HG03139 (cell line): ENCODE data around the gene FAM13A.

Source experiments
- ATAC-seq: cut with Tn5 transposase; IDR thresholded peaks from one replicate; pipeline ENCODE4 v1.9.1; 2021; ENCODE audit not compliant: unreplicated experiment

Gene FAM13A

DNA sequence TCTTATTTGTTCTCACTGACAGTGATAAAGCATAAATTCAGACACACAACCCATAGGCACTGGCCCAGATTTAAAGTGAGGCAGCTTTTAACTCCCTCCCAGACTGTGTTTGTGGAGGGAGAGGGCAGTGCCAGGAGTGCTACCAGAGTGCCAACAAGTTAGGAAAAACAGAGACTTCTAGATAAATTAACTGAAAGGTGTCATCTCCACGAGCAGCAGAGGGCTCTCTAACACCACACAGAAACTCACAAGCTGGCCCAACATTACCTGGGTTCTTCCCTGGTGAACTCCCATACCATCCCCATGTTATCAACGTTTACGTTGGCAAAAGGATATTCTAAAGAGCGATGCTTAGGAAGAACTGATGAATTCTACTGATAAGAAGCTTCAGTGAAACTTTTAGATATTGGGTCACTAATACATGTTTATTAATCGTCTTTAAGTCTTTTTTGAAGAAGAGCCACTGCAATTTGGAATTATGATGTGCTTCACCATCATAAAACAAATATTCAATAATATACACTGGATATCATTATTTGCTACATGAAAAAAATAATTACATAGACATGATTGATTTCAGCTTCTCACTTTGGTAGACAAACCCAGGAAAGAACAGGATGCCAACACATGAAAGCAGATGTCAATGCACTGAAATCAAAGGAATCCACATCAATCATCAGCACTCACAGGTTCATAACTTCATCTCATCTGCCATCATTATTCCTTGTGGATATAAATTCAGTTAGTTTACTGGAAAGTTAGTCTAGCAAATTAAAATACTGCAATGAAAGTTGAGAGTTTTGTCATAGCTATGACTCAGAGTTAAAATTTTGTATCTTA is 238.1 kb downstream of the FAM13A start:
- ATAC-seq = no peak

DNA sequence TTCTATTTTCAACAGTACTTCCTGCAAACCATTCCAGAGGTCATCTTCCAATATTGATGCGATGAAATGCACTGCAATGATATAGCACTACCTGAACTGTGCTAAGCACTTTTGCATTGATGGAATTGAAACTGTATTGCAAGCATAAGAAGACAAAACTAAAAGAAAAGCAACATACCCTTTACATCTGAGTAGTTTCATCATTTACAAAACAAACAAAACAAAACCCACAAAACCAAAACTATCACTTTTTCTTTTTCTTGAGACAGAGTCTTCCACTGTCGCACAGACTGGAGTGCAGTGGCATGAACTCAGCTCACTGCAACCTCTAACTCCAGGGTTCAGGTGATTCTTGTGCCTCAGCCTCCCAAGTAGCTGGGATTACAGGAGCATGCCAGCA is 239.2 kb downstream of the FAM13A start:
- no peak for ATAC-seq

DNA sequence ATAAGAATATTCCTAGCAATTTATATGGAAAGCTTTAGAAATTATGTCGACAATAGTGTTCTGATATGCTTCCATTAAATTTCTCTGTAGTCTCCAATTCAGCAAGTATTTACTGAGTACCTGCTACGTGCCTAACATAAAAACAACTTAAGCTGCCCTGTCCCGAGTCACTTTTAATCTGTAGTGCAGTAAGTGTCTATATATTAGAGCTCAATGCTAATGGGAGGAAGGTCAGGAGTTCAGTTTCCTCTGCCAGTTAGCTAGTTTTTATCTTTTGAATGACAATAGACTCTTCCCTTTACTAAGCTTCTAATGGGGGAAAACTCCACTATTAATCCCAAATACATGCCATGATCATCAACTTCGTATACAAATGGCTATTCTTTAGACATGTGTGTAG is 240.6 kb downstream of the FAM13A start:
- no peak for ATAC-seq

DNA sequence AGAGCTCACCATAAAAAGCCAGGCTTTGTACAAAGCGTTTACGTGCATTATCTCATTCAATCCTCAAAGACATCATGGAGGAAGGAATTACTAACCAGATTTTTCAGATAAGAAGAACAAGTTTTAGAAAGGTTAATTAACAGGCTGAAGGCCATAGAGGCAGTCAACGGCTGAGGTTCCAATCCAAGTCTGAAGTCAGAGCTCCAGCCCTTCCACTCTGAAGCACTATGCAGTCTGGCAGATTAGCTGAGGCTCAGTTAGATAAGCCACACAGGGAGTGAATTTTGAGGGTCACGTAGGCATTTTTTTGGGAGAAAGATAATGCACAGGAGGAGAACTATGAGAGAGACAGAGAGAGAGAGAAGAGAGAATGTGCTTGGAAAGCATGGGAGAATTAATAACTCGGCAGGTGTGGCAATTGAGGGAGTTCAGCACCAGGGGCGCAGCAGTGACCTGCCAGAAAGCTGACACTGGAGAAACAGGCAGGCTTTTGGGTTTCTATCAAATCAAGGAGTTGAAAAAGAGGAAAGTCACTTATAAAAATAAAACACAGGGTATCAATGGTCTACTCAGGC is 242.9 kb downstream of the FAM13A start:
- ATAC-seq = no peak

DNA sequence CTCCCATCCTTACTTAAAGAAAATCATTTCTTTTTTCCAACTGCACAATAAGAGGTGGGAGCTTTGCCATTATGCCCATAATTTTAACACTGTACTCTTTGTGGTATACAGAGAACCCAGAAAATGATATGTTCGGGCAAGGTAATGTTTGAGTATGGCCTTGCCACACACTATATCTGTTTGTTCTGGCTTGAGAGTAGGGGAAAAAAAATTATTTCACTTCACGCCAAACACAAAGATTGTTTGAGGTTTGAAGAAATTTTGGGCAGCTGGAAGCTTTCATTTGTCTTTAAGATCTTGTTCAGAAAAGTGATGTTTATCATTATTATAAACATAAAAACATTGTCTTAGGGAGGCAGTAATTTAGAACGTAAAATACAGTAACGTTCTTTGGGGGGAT is 244.0 kb downstream of the FAM13A start:
- no peak for ATAC-seq

DNA sequence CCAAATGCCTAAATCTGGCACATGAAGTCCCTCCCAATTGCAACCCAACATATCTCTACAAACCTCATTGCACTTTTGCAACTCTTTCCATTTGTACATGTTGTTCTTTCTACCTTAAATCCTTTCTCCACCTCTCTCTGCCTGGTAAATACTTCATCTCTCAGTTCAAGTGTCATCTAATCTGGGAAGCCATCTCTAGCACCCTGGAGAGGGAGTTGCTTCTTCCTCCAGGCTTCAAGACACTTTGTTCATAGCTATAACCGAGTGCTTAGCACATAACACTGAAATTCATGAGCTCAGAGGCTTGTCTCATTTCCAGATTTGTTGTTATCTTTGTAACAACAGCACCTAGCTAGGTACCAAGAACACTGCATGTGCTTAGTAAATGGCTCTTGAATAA is 244.6 kb downstream of the FAM13A start:
- no peak for ATAC-seq

DNA sequence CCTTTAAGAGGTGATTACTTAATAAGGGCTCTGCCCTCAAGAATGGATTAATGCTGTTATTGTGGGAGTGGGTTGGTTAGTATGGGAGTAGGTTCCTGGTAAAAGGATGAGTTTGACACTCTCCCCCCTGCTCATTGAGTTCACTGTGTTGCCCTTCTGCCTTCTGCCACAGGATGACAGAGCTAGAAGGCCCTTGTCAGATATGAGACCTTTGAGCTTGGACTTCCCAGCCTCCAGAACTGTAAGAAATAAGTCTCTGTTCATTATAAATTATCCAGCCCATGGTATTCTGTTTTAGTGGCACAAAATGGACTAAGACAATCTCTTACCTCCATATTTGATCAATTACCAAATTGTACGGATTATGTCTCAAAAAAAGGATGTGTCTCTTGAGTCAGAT is 245.1 kb downstream of the FAM13A start:
- ATAC-seq = no peak

DNA sequence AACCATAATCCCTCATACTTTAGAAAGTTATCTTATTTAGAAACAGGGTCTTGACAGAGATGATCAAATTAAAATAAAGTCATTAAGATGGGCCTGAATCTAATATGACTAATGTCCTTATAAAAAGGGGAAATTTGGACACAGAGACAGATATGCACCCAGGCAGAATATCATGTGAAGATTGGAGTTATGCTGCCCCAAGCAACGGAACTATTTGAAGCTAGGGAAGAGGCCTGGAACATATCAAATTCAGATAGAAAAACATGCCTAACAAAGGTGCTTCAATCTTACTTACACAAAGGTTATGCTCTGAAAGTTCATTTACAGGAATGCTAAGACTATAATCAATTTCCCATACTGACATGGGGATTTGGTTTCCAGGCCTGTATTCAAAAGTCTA is 246.7 kb downstream of the FAM13A start:
- ATAC-seq = no peak

DNA sequence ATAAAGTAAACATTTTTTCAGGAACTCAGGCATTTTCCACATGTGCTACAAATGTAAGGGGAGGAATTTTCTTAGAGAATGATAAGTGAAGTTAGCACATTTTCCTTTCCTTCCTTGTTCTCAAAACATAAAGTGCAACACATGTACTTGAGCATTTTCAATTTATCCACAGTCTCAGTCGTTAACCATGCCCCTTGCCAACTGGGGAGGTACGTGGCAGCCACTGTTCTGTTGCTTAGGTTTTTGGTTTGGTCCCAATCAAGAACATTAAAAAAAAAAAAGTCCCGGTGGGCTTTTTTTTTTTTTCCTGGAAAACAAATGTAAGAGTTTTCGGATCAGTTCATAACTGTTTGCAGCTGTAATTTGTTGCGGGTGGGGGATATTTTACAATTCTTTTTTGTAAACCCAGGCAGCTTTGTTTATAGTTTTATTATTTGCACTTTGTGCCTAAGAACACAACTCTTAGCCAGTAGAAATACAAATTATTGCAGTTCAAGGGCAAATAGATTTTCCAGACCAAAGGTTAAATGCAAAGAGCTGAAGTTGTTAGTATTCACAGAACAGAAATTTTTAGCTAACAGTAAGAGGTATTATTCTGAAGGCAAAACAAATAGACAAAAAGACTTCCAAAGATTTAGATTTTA is 247.3 kb downstream of the FAM13A start:
- ATAC-seq = no peak

DNA sequence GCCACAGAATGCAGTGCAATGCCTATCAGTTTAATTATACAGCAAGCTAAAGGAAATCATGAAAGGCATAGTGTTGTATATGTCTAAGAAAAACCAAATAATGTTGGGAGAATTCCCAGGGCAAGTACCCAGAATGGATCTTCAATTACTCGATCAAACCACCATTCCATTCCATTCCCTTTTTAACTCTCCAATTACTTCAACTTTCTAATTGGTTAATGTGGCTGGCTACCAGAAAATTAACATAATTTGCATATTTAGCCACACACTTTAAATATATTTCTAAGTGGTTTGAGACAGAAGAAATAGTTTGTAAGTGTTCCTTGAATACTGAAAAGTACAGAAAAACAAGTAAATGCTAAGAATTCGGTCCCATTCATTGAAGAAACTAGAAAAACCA is 247.9 kb downstream of the FAM13A start:
- ATAC-seq = no peak

DNA sequence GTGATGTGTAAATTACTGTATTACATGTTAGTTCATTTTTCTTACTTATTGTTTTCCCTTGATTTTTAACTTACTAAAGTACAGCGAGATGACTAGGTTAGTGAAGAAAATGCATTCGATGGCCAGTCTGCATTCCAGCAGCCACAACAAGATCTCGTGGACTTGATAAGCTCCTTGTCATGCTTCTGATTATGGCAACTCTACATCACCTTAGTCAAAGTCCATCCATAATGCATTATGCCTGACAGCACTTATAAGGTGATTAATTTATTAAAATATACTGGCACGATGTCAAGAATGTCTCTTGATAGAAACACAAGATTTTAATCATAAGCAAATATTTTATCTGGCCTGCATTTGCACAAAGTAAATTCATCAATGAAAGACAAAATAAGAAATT is 249.5 kb downstream of the FAM13A start:
- no peak for ATAC-seq

DNA sequence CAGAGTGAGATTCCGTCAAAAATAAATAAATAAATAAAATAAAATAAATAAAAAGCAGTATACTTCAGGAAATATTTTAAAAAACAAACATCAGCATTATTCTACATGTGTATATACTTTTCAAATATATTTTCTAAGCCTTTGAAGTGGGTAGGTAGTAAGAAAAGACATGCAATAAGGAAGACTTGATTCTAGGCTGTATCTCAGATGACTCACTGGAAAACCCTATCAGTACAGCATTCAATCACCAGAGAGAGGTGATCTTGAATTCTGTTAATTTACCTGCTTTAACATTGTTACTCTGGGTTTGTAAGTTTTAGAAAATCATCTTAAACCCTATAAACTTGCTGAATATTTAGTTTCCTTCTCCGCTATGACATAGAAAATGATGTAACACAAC is 252.8 kb downstream of the FAM13A start:
- no peak for ATAC-seq

DNA sequence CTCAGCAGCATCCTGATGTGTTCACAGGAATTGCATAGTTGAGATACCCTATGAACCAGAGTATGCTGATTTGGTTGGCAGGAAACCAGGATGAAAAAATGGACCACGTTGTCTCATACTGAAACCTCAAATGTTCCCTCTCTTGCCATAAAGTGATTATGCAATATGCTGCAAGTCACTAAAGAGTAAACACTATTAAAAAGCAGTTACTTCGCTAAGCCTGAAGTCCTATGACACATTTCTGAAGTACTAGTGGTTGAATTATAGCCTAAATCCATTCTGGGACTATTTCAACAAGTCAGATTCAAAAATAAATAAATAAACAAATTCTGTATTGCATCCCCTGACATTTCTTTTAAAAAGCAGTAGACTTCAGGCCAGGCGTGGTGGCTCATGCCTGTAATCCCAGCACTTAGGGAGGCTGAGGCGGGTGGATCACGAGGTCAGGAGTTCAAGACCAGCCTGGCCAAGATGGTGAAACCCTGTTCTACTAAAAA is 253.3 kb downstream of the FAM13A start:
- ATAC-seq = peak; percentile 73

DNA sequence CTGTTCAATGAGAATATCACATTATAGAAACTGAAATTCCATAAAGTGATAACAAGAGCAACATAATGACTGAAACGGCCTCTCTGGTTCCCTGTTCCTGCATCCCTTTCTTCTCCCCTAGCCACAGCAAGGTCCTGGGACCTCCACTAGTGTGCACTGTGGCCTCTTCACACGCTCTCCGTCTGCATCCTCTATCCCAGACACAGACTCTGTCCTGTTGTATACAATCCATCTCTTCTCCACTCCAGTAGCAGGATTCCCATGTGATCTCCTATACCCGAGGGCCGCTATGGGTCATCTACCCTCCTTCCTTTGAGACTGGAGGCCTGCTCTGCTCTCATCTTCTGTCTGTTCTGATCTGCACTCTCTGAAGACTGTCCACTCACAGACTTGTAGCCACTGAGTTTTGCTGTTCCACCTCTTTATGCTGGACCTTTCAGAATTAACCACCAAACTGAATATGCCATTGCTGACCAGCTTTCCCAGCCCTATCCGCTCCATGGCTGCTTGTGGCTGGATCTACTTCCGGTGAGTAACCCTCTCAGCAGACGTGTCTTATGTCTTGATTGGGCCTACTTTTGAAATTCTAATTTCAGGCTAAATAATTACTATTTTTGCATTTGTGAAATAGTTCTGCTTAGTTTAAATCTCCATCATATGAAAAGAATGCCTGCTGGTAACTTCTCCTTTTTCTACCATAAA is 254.2 kb downstream of the FAM13A start:
- no peak for ATAC-seq

DNA sequence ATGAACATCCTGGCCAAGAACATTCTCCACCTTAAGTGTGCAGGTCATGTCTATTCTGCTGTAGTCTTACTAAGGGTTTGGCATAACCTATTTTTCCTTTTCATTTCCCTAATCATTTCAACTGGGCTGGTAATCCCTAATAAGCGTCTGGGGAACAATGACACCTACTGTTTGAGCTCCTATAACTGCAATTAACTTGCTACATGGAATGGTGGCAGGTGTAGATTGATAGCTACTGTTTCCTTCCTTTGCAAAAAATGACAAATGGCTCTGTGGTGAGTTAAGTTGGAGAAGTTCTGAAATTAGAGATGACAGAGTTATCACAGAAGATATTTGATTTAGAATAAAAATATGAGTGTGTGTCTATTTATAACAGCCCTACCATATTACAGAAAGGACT is 254.8 kb downstream of the FAM13A start:
- ATAC-seq = no peak

DNA sequence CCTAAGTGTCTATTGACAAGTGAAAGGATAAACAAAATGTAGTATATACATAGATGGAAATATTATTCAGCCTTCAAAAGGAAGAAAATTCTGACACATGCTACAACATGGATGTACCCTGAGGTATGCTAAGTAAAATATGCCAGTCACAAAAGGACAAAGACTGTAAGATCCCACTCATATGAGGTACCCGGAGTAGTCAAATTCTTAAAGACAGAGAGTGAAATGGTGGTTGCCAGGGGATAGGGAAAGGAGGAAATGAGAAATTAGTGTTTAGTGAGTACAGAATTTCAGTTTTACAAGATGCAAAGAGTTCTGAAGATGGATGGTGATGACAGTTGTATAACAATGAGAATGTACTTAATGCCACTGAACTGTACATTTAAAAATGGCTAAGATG is 257.1 kb downstream of the FAM13A start:
- ATAC-seq = no peak

DNA sequence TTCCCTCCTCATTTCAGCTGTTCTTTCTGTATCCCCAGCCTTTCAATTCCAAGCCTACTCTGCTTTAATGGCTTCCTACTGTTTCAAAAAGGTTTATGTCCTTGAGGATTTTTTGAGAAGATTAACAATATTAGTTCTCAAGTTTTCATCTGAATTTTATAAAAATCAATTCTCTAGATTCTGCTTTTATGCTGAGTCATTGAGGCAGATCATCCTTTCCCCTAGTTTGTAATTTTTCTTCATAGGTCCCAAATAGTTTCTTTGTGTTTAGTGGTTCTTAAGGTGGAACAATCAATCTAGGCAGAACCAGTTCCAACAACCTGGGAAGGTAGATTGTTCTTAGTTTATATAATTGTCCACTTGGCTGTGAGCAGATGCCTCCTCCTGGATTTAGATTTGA is 259.3 kb downstream of the FAM13A start:
- no peak for ATAC-seq

DNA sequence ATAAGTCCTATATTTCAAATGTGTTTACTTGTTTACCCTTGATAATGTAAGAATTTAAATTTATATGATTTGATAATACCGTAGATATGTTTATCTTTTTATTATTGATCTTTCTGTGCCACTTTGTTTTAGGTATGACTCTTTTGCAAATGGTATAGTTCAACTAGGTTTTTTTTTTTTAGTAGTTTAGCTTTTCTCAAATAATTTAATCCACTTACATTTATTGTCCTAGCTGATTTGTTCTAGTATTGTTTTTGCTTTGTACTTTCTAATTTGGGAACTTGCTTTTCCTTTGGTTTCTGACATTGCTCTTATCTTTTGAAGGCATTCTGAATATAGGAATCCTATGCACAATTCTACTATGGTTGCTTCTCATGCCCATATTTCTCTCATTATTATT is 260.4 kb downstream of the FAM13A start:
- ATAC-seq = no peak

DNA sequence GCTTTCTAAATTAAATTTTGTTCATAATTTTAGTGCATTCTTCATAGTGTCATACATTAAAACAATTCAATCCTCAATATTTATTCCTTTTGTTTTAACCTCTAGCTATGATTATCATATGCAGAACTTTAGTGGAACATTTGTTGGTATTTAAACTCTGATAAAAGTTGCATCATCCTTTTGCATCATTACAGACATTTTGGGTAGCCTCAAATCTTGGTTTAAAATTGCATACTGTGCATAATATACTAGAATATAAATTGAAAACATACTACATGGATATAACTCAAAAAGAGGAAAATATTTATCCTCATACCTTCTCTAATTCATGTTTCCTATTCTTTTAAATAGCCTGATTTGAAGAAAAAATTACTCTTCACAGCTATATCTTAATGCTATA is 262.0 kb downstream of the FAM13A start:
- no peak for ATAC-seq

DNA sequence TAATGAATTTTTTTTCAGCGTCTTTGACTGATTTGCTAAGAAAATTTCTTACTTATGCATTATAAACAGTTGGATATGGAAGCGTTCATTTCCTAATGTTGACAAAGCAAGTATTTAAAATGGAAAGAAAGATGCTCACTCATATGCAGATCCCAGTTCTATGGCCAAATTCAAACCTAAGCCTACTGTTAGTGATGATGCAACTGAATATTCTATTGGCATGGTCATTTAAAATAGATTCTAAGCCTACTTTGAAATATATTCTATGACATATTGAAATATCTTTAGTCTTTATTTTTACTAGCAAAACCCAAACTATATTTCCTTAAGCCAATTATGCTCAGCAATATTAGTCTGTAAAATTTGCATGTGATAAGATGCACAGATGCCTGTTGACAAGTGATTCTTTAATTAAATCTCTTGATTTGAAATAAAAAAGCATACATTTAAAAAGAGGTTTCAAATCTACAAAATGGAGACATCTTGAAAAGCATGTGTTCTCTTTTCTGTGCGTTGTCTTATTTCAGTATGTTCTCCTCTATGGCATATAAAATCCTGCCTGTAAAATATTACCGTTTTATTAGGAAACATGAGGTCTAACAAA is 262.8 kb downstream of the FAM13A start:
- no peak for ATAC-seq

DNA sequence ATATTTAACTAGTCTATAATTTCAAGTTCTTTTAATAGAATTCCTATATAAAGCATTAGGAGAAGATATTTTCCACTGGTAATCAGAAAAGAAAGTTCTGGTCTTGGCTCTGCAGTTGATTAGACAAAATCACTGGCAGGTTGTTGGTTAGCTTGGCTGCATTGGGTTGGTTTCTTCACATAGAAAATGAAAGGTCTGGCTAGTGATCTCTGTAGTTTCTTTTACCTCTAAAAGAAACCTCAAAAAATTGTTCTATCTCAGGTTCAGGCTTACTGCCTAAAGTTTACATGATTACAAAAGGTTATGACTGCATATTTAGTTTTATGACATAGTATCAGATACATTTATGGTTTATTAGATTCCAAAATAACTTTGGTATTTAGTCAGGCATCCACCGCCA is 263.5 kb downstream of the FAM13A start:
- no peak for ATAC-seq
